NB4 (cell line): ENCODE data around the gene ELSPBP1.

Source experiments
- CTCF ChIP-seq: IDR thresholded peaks from one replicate; pipeline ENCODE4 v1.5.1; 2012; ENCODE audit warnings: low read depth, low read length
- MAX ChIP-seq: IDR thresholded peaks from 2 replicates; pipeline ENCODE4 v1.6.1; 2011; ENCODE audit warnings: low read depth, low read length
- MYC ChIP-seq: IDR thresholded peaks from 2 replicates; pipeline ENCODE4 v1.6.1; 2011; ENCODE audit warnings: low read depth, low read length
- POLR2A ChIP-seq: IDR thresholded peaks from 2 replicates; pipeline ENCODE4 v1.6.1; 2011; ENCODE audit warnings: mild to moderate bottlenecking; ENCODE audit not compliant: insufficient read length; ENCODE audit errors: extremely low read depth

GRCh38 chr19:48036765-48037164, 42.3 kb downstream of the ELSPBP1 start:
- no peak for TF ChIP-seq CTCF
- no peak for TF ChIP-seq POLR2A
- no peak for TF ChIP-seq MYC
- no peak for TF ChIP-seq MAX
